NK-92 (cell line): ENCODE results near the gene IPMK.
"Not testable (repeated sequence)": the region's sequence is repeated elsewhere in the genome, so short reads cannot be mapped to it uniquely, and the experiment has no call there.

Source experiments
- DNase-seq: peaks from one replicate; lab custom pipeline; 2025; ENCODE audit not compliant: unreplicated experiment; lab: John Stamatoyannopoulos, UW

The IPMK gene

GRCh38 chr10:58229856-58230255, 37.8 kb downstream of the IPMK start:
- not testable (repeated sequence) for DNase-seq

- no peak for DNase-seq
Observed at GRCh38 chr10:58225654-58226053, 42.0 kb downstream of the IPMK start.

- DNase-seq, result no peak
Observed at GRCh38 chr10:58220769-58221451, 46.8 kb downstream of the IPMK start.

GRCh38 chr10:58219875-58220274, 47.8 kb downstream of the IPMK start:
- DNase-seq, result no peak

GRCh38 chr10:58217612-58218011, 50.1 kb downstream of the IPMK start:
- DNase-seq, result no peak

- no peak for DNase-seq
Observed at GRCh38 chr10:58212622-58213021, 55.1 kb downstream of the IPMK start.

- DNase-seq, result no peak
Observed at GRCh38 chr10:58210160-58210559, 57.5 kb downstream of the IPMK start.

GRCh38 chr10:58209669-58210068, 58.0 kb downstream of the IPMK start:
- no peak for DNase-seq

- no peak for DNase-seq
Observed at GRCh38 chr10:58206251-58206650, 61.4 kb downstream of the IPMK start.

GRCh38 chr10:58201704-58202103, 66.0 kb downstream of the IPMK start:
- no peak for DNase-seq

GRCh38 chr10:58189269-58189668, 78.4 kb downstream of the IPMK start:
- DNase-seq, result no peak

GRCh38 chr10:58184120-58184670, 83.5 kb downstream of the IPMK start:
- DNase-seq, result no peak

- no peak for DNase-seq
Observed at GRCh38 chr10:58180666-58181065, 87.0 kb downstream of the IPMK start.

- DNase-seq, result no peak
Observed at GRCh38 chr10:58179238-58179637, 88.5 kb downstream of the IPMK start.

GRCh38 chr10:58178811-58179210, 88.9 kb downstream of the IPMK start:
- no peak for DNase-seq

GRCh38 chr10:58177362-58177947, 90.2 kb downstream of the IPMK start:
- DNase-seq, result no peak

- no peak for DNase-seq
Observed at GRCh38 chr10:58175990-58176900, 91.4 kb downstream of the IPMK start.

GRCh38 chr10:58174831-58175230, 92.9 kb downstream of the IPMK start:
- no peak for DNase-seq

GRCh38 chr10:58173391-58173790, 94.3 kb downstream of the IPMK start:
- no peak for DNase-seq

GRCh38 chr10:58171146-58171545, 96.5 kb downstream of the IPMK start:
- DNase-seq, result no peak

- no peak for DNase-seq
Observed at GRCh38 chr10:58164517-58164916, 103.2 kb downstream of the IPMK start.

GRCh38 chr10:58158806-58159205, 108.9 kb downstream of the IPMK start:
- no peak for DNase-seq
